Activated naive CD8-positive, alpha-beta T cell treated with anti-CD3 and anti-CD28 coated beads, Interleukin-2, amount 50 U/mL, for 16 hours (primary cell): Measurements from ENCODE around the gene TBC1D10A.

ENCODE experiments used
- DNase-seq: peaks from one replicate; pipeline ENCODE4 v3.0.0-alpha.2; 2020; ENCODE audit warnings: low read depth, low spot score

The TBC1D10A gene, protein sequence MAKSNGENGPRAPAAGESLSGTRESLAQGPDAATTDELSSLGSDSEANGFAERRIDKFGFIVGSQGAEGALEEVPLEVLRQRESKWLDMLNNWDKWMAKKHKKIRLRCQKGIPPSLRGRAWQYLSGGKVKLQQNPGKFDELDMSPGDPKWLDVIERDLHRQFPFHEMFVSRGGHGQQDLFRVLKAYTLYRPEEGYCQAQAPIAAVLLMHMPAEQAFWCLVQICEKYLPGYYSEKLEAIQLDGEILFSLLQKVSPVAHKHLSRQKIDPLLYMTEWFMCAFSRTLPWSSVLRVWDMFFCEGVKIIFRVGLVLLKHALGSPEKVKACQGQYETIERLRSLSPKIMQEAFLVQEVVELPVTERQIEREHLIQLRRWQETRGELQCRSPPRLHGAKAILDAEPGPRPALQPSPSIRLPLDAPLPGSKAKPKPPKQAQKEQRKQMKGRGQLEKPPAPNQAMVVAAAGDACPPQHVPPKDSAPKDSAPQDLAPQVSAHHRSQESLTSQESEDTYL

GRCh38 chr22:30326706-30327362 is at the start of gene TBC1D10A:
TBC1D10A (minus strand) TSS chr22:30326941; CDS start chr22:30326881, 60 bp downstream.
- peak; percentile 90 for DNase-seq

DNA sequence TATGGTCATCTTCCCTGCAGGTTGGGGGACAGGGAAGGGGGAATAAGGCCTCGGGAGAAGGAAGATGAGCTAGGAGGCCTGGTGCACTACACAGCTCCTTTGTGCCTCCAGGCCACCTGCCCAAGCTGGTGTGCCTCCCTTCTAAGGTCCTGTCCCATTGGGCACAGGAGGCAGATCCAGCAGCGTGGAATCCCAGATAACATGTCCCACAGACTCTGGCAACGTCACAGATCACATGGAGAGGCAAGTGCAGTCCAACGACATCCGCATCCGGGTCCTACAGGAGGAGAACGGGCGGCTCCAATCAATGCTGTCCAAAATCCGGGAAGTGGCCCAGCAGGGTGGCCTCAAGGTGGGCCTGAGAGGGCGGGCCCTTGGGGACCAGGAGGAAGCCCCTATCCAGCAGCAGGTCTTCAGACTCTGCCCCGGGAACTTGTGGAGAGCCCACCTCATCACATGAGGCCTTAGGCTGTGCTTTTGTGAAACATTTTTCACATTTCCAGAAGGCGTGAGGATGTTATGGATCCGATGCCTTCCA is 48.6 kb upstream of the TBC1D10A start:
- no peak for DNase-seq

GRCh38 chr22:30373331-30374325 is 46.9 kb upstream of the TBC1D10A start:
- no peak for DNase-seq

DNA sequence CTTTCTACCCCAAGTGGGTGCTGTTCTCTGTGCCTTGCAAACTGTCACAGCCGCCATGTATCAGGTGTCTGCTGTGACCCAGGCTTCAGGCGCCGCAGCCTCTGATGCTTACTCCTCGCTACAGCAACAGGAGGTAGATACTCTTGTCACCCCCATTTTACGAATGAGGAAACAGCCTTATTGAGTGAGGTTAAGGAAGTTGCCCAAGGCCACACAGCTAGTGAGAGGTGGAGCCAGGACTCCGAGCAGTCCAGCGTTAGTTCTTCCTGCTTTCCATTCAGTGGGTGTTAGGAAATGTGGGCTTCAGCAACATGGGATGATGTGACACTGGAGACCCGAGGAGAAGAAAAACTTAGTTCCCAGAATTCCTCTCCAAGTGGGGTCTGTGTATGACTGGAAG is 46.2 kb upstream of the TBC1D10A start:
- no peak for DNase-seq

- DNase-seq: no peak
Measured at GRCh38 chr22:30371981-30372380, 45.2 kb upstream of the TBC1D10A start.

- DNase-seq: no peak
Measured at GRCh38 chr22:30371321-30371720, 44.6 kb upstream of the TBC1D10A start.

GRCh38 chr22:30370641-30371230 is 44.0 kb upstream of the TBC1D10A start:
- DNase-seq: no peak

GRCh38 chr22:30368420-30368819 is 41.7 kb upstream of the TBC1D10A start:
- no peak for DNase-seq

DNA sequence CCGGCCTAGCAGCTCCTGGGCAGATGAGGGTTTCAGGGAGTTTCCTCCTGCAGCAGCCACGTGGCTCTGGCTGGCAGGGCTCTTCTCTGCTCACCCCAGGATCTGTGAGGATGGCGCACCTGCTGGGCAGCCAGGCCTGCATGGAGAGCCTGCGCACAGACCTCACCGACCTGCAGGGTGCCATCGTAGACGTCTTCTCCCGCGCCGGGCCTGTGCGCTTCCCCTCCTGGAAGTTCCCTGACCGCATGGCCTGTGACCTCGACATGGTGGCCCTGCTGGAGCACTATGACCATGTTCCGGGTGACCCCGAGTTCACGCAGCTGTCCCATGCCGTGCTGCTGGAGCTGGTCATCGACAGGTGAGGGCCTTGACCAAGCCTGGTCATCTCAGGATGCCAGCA is 39.1 kb upstream of the TBC1D10A start:
- no peak for DNase-seq

DNA sequence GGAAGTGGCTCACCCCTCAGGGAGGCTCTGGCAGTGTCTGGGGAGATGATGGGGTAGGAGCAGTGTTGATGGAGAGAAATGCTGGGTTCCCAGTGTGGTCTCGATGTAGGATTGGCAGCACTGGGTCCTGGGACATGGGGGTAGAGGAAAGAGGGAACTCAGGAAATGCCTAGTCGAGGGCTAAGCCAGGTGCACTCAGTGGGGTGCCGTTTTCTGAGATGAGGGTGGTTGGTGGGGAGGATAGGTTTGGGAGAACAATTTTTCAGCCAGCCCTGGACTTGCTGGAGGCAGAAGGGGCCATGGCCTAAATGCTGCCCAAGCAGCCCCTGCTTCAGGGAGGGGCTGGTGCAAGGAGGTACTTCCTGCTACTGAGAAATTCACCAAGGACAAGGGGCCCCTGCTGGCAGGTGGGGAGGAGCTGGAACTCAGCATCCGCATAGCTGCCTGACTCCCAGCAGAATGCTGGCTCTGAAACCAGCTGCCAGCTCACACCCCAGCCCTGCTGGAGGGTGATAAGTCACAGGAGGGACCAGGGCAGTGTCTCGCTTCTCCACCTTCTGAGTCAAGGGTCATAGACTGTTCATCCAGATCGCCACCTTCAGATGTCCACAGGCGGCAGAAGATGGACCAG is 36.0 kb upstream of the TBC1D10A start:
- no peak for DNase-seq

GRCh38 chr22:30361916-30362650 is 35.3 kb upstream of the TBC1D10A start:
- no peak for DNase-seq

DNA sequence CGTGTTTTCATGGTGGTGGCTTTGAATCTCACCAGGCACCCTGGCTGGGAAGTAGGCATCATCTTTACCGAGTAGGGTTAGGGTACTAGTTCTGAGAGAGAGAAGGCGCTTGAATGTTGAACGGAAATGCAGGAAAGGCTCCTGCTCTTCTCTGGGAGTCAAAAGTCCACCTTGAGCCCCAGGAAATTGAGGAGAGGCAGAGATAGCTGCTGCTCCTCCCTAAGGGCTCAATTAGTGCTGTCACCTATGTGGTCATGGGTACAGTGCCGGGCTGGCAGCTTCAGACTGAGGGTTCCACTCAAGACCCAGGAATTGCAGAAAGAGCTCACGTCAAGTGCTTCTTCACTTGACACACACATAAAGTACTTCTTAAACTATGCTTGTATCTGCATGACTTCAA is 31.8 kb upstream of the TBC1D10A start:
- no peak for DNase-seq

- DNase-seq: no peak
Measured at GRCh38 chr22:30357650-30358215, 31.0 kb upstream of the TBC1D10A start.

DNA sequence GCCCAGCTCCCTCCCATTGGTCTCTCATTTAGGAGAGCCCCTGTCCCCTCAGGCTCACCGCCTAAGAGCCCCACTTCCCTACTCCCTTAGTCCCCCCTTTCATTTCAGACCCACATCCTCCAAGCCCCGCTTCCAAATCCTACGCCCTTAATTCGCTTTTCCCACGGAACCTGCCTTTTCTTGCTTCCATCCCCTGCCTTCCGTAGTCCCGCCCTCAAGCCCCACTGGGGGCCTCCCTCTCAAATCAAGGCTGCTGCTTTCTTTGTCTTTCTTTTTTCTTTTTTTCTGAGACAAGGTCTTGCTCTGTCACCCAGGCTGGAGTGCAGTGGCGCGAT is 30.5 kb upstream of the TBC1D10A start:
- DNase-seq: no peak

- peak; percentile 65 for DNase-seq
Measured at GRCh38 chr22:30356449-30357235, 29.9 kb upstream of the TBC1D10A start, which contains the start of the genes CCDC157 and SF3A1. CCDC157 (plus strand) TSS chr22:30357007; CDS start chr22:30366001, 8,994 bp downstream. SF3A1 (minus strand) TSS chr22:30356894; CDS start chr22:30356792, 102 bp downstream.

DNA sequence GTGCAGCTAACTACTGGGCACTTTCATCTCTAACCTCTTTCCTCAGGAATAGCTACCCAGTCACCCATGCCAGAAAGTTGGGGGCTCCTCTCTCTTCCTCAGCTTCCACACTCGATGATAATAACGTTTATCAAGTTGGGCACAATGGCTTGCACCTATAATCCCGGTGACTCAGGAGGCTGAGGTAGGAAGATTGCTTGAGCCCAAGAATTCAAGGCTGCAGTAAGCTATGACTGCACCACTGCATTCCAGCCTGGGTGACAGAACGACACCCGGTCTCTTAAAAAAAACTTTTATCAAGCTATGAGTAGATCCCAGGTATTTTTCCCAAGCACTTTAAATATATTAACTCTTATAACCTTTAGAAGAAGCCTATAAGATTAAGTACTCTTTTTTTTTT is 27.9 kb upstream of the TBC1D10A start:
- no peak for DNase-seq

DNA sequence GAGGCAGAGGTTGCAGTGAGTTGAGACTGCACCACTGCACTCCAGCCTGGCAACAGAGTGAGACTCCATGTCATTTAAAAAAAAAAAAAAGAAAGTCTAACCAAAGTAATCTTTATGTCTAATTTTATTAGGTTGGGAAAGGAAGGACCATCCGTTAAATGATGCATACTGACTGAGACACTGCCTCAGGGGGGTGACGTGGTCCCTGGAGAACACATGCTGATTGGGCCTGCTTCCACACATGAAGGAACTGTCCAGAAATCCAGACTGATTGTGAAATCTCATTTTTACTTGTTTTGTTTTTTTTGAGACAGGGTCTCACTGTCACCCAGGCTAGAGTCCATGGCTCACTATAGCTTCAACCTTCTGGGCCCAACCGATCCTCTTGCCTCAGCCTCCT is 24.5 kb upstream of the TBC1D10A start:
- DNase-seq: no peak

DNA sequence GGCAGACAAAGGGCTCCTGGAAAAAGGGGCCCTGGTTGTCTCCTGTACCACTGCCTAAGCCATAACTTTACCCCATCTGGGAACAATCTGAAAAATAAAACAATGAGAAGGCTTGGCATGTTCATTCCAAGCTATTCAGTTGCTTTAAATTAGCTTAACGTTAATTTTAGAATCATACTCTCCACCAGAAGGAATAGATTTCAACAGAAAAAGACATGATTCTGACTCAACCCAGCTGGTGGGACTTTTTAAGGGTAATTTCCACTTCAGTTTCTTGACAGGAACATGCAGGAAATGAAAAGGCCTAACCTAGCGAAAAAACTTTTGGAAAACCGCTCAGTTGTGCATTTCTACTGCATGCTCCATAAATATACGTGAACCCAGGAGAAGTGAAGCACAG is 22.1 kb upstream of the TBC1D10A start:
- no peak for DNase-seq

- DNase-seq: no peak
Measured at GRCh38 chr22:30348404-30348803, 21.7 kb upstream of the TBC1D10A start.
